Testis (tissue), 2 donors: ENCODE measurements around the gene GALNT9.

Experiments
- CTCF ChIP-seq, 3 experiments: fragments of 450-650 bp in 2 of 3; fragments of 200-600 bp in 1 of 3; sonication (generic) in 1 of 3; IDR thresholded peaks; one replicate each; pipeline ENCODE4 v1.5.1; 2016 to 2019; ENCODE audit warnings: antibody characterized with exemption in 3 of 3, mild to moderate bottlenecking in 2 of 3, moderate library complexity in 1 of 3
- POLR2A ChIP-seq: fragments of 450-650 bp; IDR thresholded peaks from one replicate; pipeline ENCODE4 v1.6.1; 2017; ENCODE audit warnings: antibody characterized with exemption, mild to moderate bottlenecking, moderate library complexity

DNA sequence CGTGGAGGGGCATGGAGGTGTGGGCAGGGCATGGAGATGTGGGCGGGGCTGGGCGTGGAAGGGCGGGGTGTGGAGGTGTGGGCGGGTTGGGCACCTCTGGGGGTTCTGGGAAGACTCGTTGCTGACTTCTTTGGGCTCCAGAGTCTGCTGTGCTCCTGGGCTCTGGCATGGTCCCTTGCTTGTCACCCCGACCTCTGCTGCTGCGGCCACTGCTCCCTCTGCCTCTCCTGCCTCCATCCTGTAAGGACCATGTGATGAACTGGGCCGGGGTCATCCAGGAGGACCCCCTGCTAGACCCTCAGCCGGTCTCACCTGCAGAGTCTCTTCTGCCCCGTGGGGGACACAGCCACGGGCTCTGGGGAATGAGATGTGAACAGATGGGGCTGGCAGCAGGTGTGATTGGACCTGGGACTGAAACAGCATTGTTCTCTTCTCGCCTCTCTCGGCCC lies 169.8 kb downstream of the GALNT9 start:
- no peak for TF ChIP-seq CTCF (IDR thresholded peaks at IDR 0.05)
- no peak for TF ChIP-seq POLR2A
